HepG2 (cell line): ENCODE measurements around the gene INPP5K. TPM values are rescaled to one million over a fixed set of nuclear protein-coding genes. Genes with fewer than 3 reads are reported as not detected.

ENCODE experiments used
- ATAC-seq: fragments of 200-7000 bp; cut with Tn5 transposase; 3 replicates; pipeline ENCODE4 v1.9.1; 2020; ENCODE audit warnings: mild to moderate bottlenecking, moderate library complexity
- BruUV-seq: library from RNA; stranded (reverse); fragments of 400-500 nt; replicated peaks from 2 replicates; lab custom pipeline; 2021; lab: Mats Ljungman, UMichigan
- CTCF ChIA-PET: fragments of 300-600 bp; formaldehyde crosslinking; extraction: SDS; loops from one replicate; lab custom pipeline; 2021; ENCODE audit warnings: low total read pairs, inconsistent platforms, low intra/inter-chr PET ratio; lab: Yijun Ruan, JAX
- POLR2A ChIA-PET: fragments of 350-600 bp; sonication (Branson Sonifier 250); formaldehyde crosslinking; loops from one replicate; lab custom pipeline; 2020; ENCODE audit warnings: antibody characterized with exemption, inconsistent platforms; lab: Yijun Ruan, JAX
- DNase-seq: peaks from one replicate; pipeline ENCODE4 v3.0.0-alpha.2; 2015; ENCODE audit warnings: low spot score
- FAIRE-seq: peaks from 3 replicates; lab custom pipeline; 2011; peaks lifted over from hg19 to GRCh38; lab: Jason Lieb, UNC
- H2AFZ ChIP-seq: one replicate; pipeline ENCODE4 v1.6.1; 2011; ENCODE audit warnings: low read length, inconsistent platforms
- H3K27ac ChIP-seq: fragments of 300-600 bp; 3 replicates; pipeline ENCODE4 v1.8.0; 2011; ENCODE audit warnings: mixed run types, mild to moderate bottlenecking, mixed read lengths, low read length, inconsistent platforms; ENCODE audit not compliant: insufficient read depth; ENCODE audit errors: extremely low read length
- H3K27me3 ChIP-seq, 2 experiments: fragments of 200-600 bp in 1 of 2; 2 replicates in 1 of 2; 3 replicates in 1 of 2; pipeline versions ENCODE4 v1.6.0 to v1.8.0; 2011; ENCODE audit warnings: low read length in 2 of 2, mild to moderate bottlenecking in 2 of 2, moderate library complexity in 2 of 2, inconsistent platforms in 1 of 2; ENCODE audit not compliant: insufficient read depth in 2 of 2, control insufficient read depth in 1 of 2
- H3K36me3 ChIP-seq, 2 experiments: fragments of 200-600 bp in 1 of 2; replicated peaks in 1 of 2; 2 replicates in 1 of 2; 3 replicates in 1 of 2; pipeline versions ENCODE4 v1.5.1 to v1.8.0; 2011; ENCODE audit warnings: low read length in 2 of 2, inconsistent platforms in 1 of 2; ENCODE audit not compliant: insufficient read depth in 2 of 2, control insufficient read depth in 1 of 2
- H3K4me1 ChIP-seq: 2 replicates; pipeline ENCODE4 v1.5.1; 2012; ENCODE audit warnings: low read length, inconsistent platforms; ENCODE audit not compliant: insufficient read depth
- H3K4me2 ChIP-seq: 2 replicates; pipeline ENCODE4 v1.6.0; 2011; ENCODE audit warnings: low read depth, low read length, inconsistent platforms
- H3K4me3 ChIP-seq, 3 experiments: fragments of 200-600 bp in 1 of 3; sonication (generic), shearing (Covaris generic) in 1 of 3; replicated peaks in 1 of 3; 2 replicates each; pipeline ENCODE4 v1.5.1; 2011 to 2016; ENCODE audit warnings: low read length in 3 of 3, inconsistent platforms in 2 of 3, low read depth in 2 of 3, mild to moderate bottlenecking in 2 of 3, control low read depth in 1 of 3, mixed read lengths in 1 of 3; ENCODE audit not compliant: insufficient read depth in 1 of 3
- H3K79me2 ChIP-seq: one replicate; pipeline ENCODE4 v1.6.1; 2011; ENCODE audit warnings: low read length, inconsistent platforms; ENCODE audit not compliant: insufficient read depth
- H3K9ac ChIP-seq: 2 replicates; pipeline ENCODE4 v1.6.0; 2011; ENCODE audit warnings: mild to moderate bottlenecking, low read depth, low read length, inconsistent platforms; ENCODE audit not compliant: insufficient read depth
- H3K9me3 ChIP-seq: 2 replicates; pipeline ENCODE4 v1.5.1; 2012; ENCODE audit warnings: mild to moderate bottlenecking, low read length
- H4K20me1 ChIP-seq: 2 replicates; pipeline ENCODE4 v1.6.0; 2011; ENCODE audit warnings: inconsistent platforms, mild to moderate bottlenecking, low read length, moderate library complexity; ENCODE audit not compliant: insufficient read depth
- EED ChIP-seq: sonication (generic); formaldehyde crosslinking; IDR thresholded peaks from 2 replicates; pipeline ENCODE4 v1.5.0; 2020; ENCODE audit warnings: mild to moderate bottlenecking, missing genetic modification reagents
- ELK4 ChIP-seq: sonication (generic); formaldehyde crosslinking; IDR thresholded peaks from 2 replicates; pipeline ENCODE4 v1.9.0; 2021; ENCODE audit warnings: missing genetic modification reagents, borderline replicate concordance
- IKZF4 ChIP-seq: sonication (generic); formaldehyde crosslinking; IDR thresholded peaks from 2 replicates; pipeline ENCODE4 v1.5.1; 2020; ENCODE audit warnings: borderline replicate concordance, mild to moderate bottlenecking, low read depth, missing genetic modification reagents; ENCODE audit errors: not compliant biosample characterization
- KDM4B ChIP-seq: sonication (generic); formaldehyde crosslinking; IDR thresholded peaks from 2 replicates; pipeline ENCODE4 v1.4.0; 2020; ENCODE audit warnings: missing genetic modification reagents
- MAFG ChIP-seq: sonication (generic); formaldehyde crosslinking; IDR thresholded peaks from 2 replicates; pipeline ENCODE4 v1.5.1; 2020; ENCODE audit warnings: mild to moderate bottlenecking, missing genetic modification reagents
- MEIS1 ChIP-seq: sonication (generic); formaldehyde crosslinking; IDR thresholded peaks from 2 replicates; pipeline ENCODE4 v1.9.0; 2021; ENCODE audit warnings: mild to moderate bottlenecking, missing genetic modification reagents, moderate library complexity, borderline replicate concordance
- PAX8 ChIP-seq: sonication (generic); formaldehyde crosslinking; IDR thresholded peaks from 2 replicates; pipeline ENCODE4 v1.8.0; 2022; ENCODE audit warnings: mild to moderate bottlenecking, missing genetic modification reagents, borderline replicate concordance
- PTBP1 ChIP-seq: fragments of 200-400 bp; formaldehyde crosslinking; IDR thresholded peaks from 2 replicates; pipeline ENCODE4 v1.6.1; 2018; ENCODE audit warnings: low read length, low read depth; ENCODE audit not compliant: poor library complexity, severe bottlenecking
- RFXANK ChIP-seq: IDR thresholded peaks from 2 replicates; pipeline ENCODE4 v1.6.1; 2016
- SKIL ChIP-seq: sonication (generic); formaldehyde crosslinking; IDR thresholded peaks from 2 replicates; pipeline ENCODE4 v1.8.0; 2022; ENCODE audit warnings: missing genetic modification reagents, mild to moderate bottlenecking, moderate library complexity, borderline replicate concordance
- THAP8 ChIP-seq: sonication (generic); formaldehyde crosslinking; IDR thresholded peaks from 2 replicates; pipeline ENCODE4 v1.5.1; 2020; ENCODE audit warnings: missing genetic modification reagents, mild to moderate bottlenecking, borderline replicate concordance
- ZNF10 ChIP-seq: sonication (generic); formaldehyde crosslinking; IDR thresholded peaks from 2 replicates; pipeline ENCODE4 v1.4.0; 2020; ENCODE audit warnings: mild to moderate bottlenecking, low read depth, missing genetic modification reagents, borderline replicate concordance
- WGBS: methylation state at CpG from one replicate; pipeline ENCODE4 v1.1.6; 2017; ENCODE audit warnings: low lambda C conversion rate; 5-methylcytosine and 5-hydroxymethylcytosine counted together
- in situ Hi-C: cut with HindIII; loops from 2 replicates; pipeline ENCODE4 v1.10.0; 2017; ENCODE audit warnings: low pct_unique_long_range_greater_than_20kb; ENCODE audit not compliant: extremely low pct_ligation_motif_present
- intact Hi-C: fragments of 100-400 bp; cut with micrococcal nuclease; formaldehyde crosslinking; loops from one replicate; pipeline ENCODE4 v1.10.0; 2022; ENCODE audit not compliant: unreplicated experiment
- polyA plus RNA-seq, 8 experiments: library from polyadenylated mRNA; depleted of rRNA in 3 of 8; stranded (reverse) in 7 of 8; unstranded in 1 of 8; fragments of >200 nt; fragmentation: Illumina TruSeq in 4 of 8; extraction: Trizol in 4 of 8; gene quantifications; 2 replicates each; pipeline versions ENCODE4 v1.2.1 to v1.2.3, GENCODE V29; 2011 to 2016; ENCODE audit warnings: low read depth in 4 of 8, missing spikeins in 1 of 8, mixed read lengths in 1 of 8; ENCODE audit not compliant: insufficient read depth in 1 of 8
- total RNA-seq, 5 experiments: library from RNA; depleted of rRNA; stranded (reverse); fragments of >200 nt; fragmentation: Illumina TruSeq; extraction: Trizol; gene quantifications; 2 replicates each; pipeline ENCODE4 v1.2.3, GENCODE V29; 2016; ENCODE audit warnings: low read depth in 1 of 5

INPP5K gene
- total and polyA plus RNA-seq, 2 of the 13 experiments (the other 11 are each of a cell fraction or from before 2014, with no cell fraction given), result 4.8 to 9.6 TPM

- DNase-seq (no peak), ATAC-seq (no peak), FAIRE-seq (no peak)
- ChIA-PET POLR2A (no interaction called here), CTCF (no interaction called here)
- Histone ChIP-seq H3K36me3 (peaks cover 12 to 62% of the 10 kb centered on the region in 2 experiments), H3K9me3 (no peaks in the 10 kb centered on the region), H3K27me3 (no peaks in the 10 kb centered on the region), H3K27ac (no peak overlapping the region), H4K20me1 (0 out of 2 replicates have a peak, but pooled peaks cover 2% of the 10 kb centered on the region), H2AFZ (no peak overlapping the region), H3K9ac (no peak overlapping the region), H3K4me2 (no peak overlapping the region), H3K79me2 (peaks cover 11% of the 10 kb centered on the region), H3K4me1 (no peaks in the 10 kb centered on the region), H3K4me3 (no peak overlapping the region)
- BruUV-seq, result no TSS peak
- WGBS, result 96% methylated on average over 12 of the region's 12 CpGs
- no peak for TF ChIP-seq SKIL (CRISPR knock-in tag)
- TF ChIP-seq IKZF4 (CRISPR knock-in tag), result no peak
- in situ Hi-C loops, result no loop called here
- intact Hi-C loops, result no loop called here
Observed at GRCh38 chr17:1553354-1554266, 37.2 kb upstream of the INPP5K start.

- no peak for FAIRE-seq
- ChIA-PET CTCF (no interaction called here), POLR2A (no interaction called here)
- no TSS peak for BruUV-seq
- WGBS, result 97% methylated on average over 11 of the region's 11 CpGs
- H3K79me2 ChIP-seq, result peaks cover 7% of the 10 kb centered on the region
- no peak for DNase-seq
- no peaks in the 10 kb centered on the region for H3K4me1 ChIP-seq
- no peak overlapping the region for H2AFZ ChIP-seq
- no peak overlapping the region for H3K27ac ChIP-seq
- peaks cover 14 to 62% of the 10 kb centered on the region in 2 experiments for H3K36me3 ChIP-seq
- H3K9me3 ChIP-seq, result no peaks in the 10 kb centered on the region
- in situ Hi-C loops, result no loop called here
- 0 out of 2 replicates have a peak, but pooled peaks cover 2% of the 10 kb centered on the region for H4K20me1 ChIP-seq
- H3K4me3 ChIP-seq, result no peak overlapping the region
- ATAC-seq, result no peak
- intact Hi-C loops, result no loop called here
- H3K4me2 ChIP-seq, result no peak overlapping the region
- H3K9ac ChIP-seq, result no peak overlapping the region
- H3K27me3 ChIP-seq, result no peaks in the 10 kb centered on the region
- no peak for TF ChIP-seq MAFG (CRISPR knock-in tag)
- TF ChIP-seq ZNF10, result no peak
- TF ChIP-seq PTBP1, result no peak
- TF ChIP-seq KDM4B (CRISPR knock-in tag), result no peak
- no peak for TF ChIP-seq ELK4 (CRISPR knock-in tag)
- TF ChIP-seq THAP8, result no peak
- TF ChIP-seq PAX8 (CRISPR knock-in tag), result no peak
- no peak for TF ChIP-seq RFXANK (CRISPR knock-in tag)
- no peak for TF ChIP-seq EED
- no peak for TF ChIP-seq MEIS1 (CRISPR knock-in tag)
Observed at GRCh38 chr17:1552932-1553331, 36.5 kb upstream of the INPP5K start.
